ENCODE results near the gene CLSTN2.

DNA sequence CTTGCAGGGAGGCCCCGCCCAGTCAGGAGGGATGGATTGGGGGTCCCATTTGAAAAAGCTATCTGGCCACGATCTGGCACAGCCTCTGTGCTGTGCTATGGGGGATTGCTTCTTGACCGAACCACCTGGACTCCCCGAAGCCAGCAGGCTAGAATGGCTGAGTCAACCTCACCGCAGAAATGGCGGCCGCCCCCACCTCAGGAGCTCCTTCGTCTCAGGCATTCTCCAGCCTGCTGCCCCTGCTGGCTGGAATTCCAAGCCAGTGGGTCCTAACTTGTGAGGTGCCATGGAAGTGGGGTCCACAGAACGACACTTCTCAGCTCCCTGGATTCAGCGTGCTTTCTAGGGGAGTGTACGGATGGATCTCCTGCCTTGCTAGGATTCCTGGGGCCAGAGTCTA is 562.3 kb downstream of the CLSTN2 start:
- no peak for TF ChIP-seq CTCF (conservative IDR thresholded peaks at IDR 0.05)
- no peak for TF ChIP-seq EZH2 (IDR thresholded peaks at IDR 0.05; ENCODE audit: low read depth)

All from PC-9 (cell line).